Prostate gland (tissue), 2 donors: ENCODE measurements around the gene KRTAP2-3.
"Not testable (repeated sequence)": the region's sequence is repeated elsewhere in the genome, so short reads cannot be mapped to it uniquely, and the experiment has no call there.

ENCODE experiments used
- CTCF ChIP-seq, 4 experiments: fragments of 200-600 bp in 2 of 4; fragments of 450-650 bp in 2 of 4; sonication (generic) in 2 of 4; IDR thresholded peaks; 1 replicate in 3 of 4; 2 replicates in 1 of 4; pipeline ENCODE4 v1.5.1; 2016 to 2019; ENCODE audit warnings: antibody characterized with exemption in 4 of 4, mild to moderate bottlenecking in 2 of 4, moderate library complexity in 2 of 4
- POLR2A ChIP-seq: fragments of 450-650 bp; IDR thresholded peaks from one replicate; pipeline ENCODE4 v1.6.1; 2016; ENCODE audit warnings: antibody characterized with exemption, mild to moderate bottlenecking
- POLR2AphosphoS5 ChIP-seq: sonication (generic); formaldehyde crosslinking; IDR thresholded peaks from one replicate; pipeline ENCODE4 v1.6.1; 2017; ENCODE audit warnings: antibody characterized with exemption

GRCh38 chr17:41055130-41055529 lies 4.8 kb downstream of the KRTAP2-3 start, which contains the start of gene KRTAP2-2:
- TF ChIP-seq CTCF (IDR thresholded peaks at IDR 0.05); POLR2A; POLR2AphosphoS5: not testable (repeated sequence)
